ENCODE data around the gene VAMP7. TPM values are rescaled to one million over a fixed set of nuclear protein-coding genes. Genes with fewer than 3 reads are reported as not detected.

VAMP7 gene
- polyA plus RNA-seq, 1 donor, result 21.3 TPM

Other genes starting within 250 kb of the VAMP7 start
- 0.32 TPM for gene IL9R, start 116.4 kb downstream of the VAMP7 start, polyA plus RNA-seq (ENCODE audit: insufficient read length)